ENCODE results near the gene DTNB.
"Not testable (repeated sequence)": the region's sequence is repeated elsewhere in the genome, so short reads cannot be mapped to it uniquely, and the experiment has no call there.

Gene DTNB

DNA sequence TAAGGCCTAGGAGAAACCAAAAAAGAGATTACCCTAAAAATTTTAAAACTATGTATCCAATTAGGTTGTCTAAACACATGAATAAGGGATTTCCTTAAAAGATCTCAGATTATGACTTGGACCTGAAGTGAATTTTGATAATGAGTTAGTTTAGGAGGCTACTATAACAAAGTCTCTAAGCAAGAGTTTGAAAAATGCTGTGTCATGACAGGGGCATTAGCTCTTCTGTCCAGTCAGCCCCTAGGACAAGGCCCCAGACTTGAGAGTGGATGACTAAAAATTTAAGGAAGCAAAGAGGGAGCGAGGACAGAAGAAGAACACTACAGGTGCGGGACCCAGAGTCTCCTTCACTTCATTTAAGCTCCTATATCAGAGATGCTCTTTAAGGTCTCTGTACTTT, 135.9 kb downstream of the DTNB start:
- DNase-seq = no peak

DNA sequence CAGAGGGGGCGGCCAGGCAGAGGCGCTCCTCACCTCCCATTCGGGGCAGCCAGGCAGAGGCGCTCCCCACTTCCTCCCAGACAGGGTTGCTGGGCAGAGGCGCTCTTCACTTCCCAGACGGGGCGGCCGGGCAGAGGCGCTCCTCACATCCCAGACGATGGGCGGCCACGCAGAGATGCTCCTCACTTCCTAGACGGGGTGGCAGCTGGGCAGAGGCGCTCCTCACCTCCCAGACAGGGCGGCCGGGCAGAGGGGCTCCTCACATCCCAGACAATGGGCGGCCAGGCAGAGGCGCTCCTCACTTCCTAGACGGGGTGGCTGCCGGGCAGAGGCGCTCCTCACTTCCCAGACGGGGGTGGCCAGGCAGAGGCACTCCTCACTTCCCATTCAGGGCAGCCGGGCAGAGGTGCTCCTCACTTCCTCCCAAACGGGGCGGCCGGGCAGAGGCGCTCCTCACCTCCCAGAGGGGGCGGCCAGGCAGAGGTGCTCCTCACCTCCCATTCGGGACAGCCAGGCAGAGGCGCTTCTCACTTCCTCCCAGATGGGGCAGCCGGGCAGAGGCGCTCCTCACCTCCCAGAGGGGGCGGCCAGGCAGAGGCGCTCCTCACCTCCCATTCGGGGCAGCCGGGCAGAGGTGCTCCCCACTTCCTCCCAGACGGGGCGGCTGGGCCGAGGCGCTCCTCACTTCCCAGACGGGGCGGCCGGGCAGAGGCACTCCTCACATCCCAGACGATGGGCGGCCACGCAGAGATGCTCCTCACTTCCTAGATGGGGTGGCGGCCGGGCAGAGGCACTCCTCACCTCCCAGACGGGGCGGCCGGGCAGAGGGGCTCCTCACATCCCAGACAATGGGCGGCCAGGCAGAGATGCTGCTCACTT, 137.7 kb downstream of the DTNB start:
- DNase-seq = not testable (repeated sequence)

DNA sequence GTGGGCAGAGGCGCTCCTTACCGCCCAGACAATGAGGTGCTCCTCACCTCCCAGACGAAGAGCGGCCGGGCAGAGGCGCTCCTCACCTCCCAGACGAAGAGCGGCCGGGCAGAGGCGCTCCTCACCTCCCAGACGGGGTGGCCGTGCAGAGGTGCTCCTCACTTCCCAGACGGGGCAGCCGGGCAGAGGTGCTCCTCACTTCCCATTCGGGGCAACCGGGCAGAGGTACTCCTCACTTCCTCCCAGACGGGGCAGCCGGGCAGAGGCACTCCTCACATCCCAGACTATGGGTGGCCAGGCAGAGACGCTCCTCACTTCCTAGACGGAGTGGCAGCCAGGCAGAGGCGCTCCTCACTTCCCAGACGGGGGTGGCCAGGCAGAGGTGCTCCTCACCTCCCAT, 138.4 kb downstream of the DTNB start:
- not testable (repeated sequence) for DNase-seq

DNA sequence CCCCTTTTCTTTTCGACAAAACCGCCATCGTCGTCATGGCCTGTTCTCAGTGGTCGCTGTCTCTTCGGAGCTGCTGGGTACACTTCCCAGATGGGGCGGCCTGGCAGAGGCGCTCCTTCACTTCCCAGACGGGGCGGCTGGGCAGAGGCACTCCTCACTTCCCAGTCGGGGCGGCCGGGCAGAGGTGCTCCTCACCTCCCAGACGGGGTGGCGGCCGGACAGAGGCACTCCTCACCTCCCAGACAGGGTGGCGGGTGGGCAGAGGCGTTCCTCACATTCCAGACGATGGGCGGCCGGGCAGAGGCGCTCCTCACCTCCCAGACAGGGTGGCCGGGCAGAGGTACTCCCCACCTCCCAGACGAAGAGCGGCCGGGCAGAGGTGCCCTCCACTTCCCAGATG, 138.9 kb downstream of the DTNB start:
- DNase-seq = no peak

DNA sequence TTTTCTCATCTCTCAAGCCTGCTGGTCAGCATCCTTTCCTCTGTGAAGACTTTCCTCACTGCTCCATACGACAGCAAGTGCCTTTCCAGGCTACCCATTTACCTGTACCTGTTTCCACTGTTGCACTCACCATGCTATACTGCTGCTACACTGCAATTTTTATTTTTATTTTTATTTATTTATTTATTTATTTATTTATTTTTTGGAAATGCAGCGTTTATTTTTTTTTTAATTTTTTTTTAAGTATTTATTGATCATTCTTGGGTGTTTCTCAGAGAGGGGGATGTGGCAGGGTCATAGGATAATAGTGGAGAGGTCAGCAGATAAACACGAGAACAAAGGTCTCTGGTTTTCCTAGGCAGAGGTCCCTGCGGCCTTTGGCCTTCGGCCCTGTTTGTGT, 139.6 kb downstream of the DTNB start:
- DNase-seq = not testable (repeated sequence)

DNA sequence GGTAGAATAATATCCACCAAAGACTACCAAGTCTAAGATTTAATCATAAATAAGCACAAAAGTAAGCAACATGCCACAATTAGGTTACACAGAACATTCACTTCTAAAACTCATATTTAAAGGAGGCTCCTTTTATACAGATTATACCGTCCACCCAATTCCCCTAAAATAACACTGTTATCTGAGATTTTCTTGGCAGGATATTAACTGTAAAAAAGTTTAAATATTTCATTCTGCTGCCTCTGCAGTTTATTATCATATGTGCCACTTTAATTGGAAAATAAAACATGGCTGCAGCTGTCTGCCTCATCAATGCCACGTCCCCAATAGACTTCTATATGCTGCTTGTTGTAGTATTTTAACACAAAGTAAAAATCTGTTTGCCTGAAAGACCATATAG, 140.9 kb downstream of the DTNB start:
- DNase-seq = no peak

DNA sequence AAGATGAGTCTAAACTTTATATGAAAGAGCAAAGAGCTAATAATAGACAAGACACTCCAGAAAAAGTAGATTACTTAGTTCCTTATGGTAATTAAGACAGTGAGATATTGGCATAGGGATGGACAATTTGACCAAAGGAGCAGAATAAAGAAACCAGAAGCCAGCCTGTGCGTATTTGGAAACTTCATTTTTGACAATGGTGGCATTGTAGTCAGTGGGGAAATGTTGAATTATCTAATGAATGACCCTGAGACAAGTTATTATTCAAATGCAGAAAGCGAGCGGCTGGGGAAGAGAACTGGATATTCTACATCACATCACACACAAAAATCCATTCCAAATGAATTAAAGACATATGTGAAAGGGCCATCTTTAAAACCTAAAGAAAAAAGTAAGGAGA, 144.3 kb downstream of the DTNB start:
- no peak for DNase-seq

DNA sequence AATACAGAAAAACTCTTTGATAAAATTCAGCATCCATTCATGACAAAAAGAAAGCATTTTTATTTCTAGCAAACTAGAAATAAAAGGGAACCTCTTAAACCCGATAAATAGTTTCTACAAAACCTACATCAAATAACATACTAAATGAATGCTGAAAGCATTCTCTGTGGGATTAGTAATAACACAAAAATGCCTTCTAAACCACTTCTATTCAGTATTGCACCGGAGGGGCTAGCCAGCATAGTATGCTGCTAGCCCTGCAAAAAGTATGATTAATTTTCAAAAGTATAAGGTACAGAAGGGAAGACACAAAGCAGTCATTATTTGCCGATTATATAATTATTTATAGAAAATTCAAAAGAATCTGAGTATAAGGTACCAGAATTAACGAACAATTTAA, 145.2 kb downstream of the DTNB start:
- no peak for DNase-seq

DNA sequence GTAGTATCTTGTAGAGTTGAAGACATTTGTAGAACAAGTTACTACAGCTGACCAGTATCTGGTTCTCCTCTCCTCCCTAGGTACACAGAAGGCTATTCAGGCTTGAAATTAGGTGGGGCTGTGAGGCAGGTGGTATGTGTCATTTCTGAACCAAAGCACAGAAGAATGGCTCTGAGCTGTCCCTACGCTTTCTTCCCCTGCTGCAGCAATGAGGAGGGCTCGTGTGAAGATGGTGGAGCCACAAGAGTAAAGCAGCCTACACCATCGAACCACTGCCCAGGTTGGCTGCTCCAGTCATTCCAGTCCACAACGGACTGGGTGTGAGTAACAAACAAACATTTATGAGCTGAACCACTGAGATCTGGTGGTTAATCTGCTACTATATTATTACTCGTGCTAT, 148.9 kb downstream of the DTNB start:
- no peak for DNase-seq

DNA sequence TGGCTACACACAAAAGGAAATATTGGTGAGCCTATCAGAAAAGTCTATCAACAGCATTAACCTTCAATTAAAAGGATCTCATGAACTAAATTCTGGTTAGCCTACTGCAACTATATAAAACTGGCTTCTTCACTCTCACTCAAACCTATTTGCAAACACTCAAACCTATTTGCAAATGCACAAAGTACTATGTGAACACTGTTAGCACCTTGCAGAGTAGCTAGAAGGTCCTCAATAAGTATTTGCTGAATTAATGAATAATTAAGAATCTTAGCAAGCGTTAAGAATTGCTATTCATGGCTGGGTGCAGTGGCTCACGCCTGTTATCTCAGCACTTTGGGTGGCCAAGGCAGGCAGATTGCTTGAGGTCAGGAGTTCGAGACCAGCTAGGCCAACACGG, 150.3 kb downstream of the DTNB start:
- DNase-seq = no peak

DNA sequence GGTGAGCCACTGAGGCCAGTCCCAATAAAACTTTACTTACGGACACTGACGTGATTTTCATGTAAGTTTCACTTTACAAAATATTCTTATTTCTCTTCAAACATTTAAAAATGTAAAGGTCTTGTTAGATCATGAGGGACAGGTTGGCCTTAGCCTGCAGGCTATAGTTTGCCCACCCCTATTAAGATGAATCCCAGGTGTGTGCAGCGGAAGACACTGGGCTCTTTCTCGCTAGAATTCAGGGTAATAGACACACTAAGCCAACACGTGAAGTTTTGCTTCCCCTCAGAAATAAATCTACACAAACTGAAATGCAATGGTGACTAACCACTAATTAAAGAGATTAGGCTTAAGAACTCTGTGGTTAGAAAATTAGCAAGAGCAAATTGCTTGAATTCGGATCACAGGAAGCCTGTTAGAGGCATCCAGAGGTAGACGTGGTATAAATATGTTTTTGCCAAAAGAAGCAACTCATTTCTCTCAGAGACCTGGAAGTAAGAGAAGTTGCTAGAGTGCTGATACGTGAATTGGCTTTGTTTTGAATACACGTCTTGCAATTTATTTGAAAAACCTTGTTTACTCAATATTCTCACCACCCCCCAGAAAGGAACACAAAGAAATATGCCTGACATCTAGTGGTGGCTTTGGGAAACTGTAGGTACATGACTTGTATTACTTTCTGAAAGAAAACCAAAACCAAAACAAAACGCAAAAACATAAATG, 151.6 kb downstream of the DTNB start:
- no peak for DNase-seq

DNA sequence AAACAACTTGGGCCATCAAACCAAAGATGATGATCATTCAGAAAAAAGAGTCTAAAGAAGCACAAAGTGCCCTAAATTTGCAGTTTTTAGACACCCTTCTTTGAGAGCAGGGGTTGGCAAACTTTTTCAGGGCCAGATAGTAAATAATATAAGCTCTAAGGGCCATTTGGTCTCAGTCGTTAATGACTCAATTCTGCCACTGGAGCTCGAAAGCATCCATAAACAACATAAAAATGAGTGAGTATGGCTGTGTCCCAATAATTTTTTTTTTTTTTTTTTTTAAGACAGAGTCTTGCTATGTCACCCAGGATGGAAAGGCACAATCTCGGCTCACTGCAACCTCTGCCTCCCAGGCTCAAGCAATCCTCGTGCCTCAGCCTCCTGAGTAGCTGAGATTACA, 152.3 kb downstream of the DTNB start:
- no peak for DNase-seq

DNA sequence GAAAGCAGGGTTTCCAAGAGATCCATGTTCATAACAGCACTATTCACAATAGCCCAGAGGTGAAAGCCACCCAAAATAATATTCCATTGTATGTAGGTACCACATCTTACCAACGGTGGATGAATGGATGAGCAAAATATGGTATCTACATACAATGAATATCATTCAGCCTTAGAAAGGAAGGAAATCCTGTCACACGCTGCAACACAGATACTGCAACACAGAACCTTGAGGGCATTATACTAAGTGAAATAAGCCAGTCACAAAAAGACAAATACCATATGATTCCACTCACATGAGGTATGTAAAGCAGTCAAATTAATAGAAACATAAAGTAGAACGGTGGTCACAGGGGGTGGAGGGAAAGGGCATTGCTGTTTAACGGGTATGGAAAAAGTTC, 155.7 kb downstream of the DTNB start:
- DNase-seq = no peak

DNA sequence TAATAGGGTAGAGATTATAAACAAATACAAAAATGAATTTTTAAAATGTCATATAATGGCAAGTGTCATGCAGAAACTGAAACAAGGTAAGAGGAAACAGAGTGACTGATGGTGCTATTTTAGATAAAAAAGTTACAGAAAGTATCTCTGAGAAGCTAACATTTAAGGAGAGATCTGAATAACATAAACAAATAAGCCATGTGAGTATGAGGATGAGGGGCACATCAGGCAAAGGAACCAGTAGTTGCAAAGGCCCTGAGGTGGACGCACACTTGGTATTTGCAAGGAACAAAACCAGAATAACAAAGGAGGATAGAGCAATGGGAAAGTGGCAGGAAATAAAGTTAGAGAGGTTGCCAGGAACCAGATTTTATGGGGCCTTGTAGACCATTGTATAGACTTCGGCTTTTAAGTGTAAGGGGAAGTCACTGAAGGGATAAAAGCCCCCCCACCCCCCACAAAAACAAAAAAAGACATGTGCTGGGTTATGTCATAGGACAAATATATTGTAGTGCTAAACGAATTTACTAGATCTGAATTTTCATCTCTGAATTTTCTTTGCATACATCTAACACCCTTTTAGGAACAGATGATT, 159.2 kb downstream of the DTNB start:
- DNase-seq = no peak

DNA sequence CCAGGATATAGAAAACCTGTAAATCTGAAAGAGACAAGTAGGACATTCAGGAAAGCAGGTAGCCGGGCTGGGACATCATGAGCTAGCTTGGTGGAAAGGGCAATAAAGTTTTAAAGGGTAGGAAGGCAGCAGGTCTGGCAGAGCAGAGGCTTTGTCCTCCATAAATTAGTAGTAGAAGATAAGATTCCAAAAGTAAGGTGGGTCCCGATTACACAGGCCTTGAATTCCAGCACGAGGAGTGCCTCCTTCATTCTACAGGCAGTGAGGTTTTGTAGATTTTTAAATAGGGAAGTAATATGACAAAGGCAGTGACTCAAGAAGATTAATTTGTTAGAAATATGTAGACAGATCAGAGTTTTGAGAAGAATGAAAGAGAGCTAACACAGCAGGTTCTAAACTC, 160.7 kb downstream of the DTNB start:
- no peak for DNase-seq

DNA sequence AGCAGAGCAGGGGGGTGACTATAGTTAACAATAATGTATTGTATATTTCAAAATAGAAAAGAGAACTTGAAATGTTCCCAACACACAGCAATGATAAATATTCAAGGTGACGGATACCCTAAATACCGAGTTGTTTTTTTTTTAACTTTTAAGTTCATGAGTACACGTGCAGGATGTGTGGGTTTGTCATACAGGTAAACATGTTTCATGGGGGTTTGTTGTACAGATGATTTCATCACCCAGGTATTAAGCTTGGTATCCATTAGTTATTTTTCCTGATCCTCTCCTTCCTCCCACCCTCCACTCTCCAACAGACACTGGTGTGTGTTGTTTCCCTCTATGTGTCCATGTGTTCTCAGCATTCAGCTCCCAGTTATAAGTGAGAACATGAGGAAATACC, 167.2 kb downstream of the DTNB start:
- no peak for DNase-seq

DNA sequence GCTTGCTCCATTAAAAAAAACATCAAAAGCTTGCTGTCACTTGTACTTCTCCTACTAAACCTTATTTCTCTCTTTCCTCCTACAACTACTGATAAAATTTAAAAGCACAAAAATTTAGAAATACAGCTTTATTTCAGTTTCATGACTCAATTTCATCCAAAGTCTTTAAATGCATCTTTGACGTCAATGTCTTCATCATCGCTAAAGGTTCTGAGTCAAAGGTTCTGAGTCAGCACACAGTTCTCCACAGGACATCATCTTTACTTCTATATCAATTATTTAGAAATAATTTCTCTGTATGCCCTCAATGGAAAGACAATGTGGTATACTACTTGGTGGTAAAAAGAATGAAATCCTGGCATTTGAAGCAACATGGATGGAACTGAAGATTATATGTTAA, 167.8 kb downstream of the DTNB start:
- no peak for DNase-seq

DNA sequence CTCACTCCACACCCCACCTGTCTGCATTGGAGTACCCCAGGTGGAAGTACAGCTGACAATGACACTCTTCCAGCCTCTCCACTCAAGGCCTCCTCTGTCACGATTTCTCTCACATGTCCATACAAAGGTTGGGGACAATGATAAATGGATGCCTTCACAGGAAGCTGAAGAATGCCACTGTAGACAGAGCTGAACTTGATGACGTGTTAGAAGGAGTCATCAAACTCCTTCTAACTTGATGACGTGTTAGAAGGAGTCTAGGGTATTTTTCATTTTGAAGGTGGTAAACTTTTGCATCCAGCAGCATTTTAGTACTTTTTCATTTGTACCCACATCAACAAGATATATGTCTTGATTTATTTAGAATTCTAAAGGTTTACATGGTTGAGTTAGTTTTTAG, 168.2 kb downstream of the DTNB start:
- no peak for DNase-seq

DNA sequence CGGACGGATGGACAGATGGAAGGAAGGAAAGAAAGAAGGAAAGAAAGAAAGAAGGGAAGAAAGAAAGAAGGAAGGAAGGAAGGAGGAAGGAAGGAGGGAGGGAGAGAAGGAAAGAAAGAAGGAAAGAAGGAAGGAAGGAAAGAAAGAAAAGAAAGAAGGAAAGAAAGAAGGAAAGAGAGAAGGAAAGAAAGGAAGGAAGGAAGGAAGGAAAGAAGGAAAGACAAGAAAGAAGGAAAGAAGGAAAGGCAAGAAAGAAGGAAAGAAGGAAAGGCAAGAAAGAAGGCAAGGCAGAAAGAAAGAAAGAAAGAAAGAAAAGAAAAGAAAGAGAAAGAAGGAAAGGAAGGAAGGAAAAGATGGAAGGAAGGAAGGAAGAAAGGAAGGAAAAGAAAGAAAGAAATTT, 169.1 kb downstream of the DTNB start:
- no peak for DNase-seq

DNA sequence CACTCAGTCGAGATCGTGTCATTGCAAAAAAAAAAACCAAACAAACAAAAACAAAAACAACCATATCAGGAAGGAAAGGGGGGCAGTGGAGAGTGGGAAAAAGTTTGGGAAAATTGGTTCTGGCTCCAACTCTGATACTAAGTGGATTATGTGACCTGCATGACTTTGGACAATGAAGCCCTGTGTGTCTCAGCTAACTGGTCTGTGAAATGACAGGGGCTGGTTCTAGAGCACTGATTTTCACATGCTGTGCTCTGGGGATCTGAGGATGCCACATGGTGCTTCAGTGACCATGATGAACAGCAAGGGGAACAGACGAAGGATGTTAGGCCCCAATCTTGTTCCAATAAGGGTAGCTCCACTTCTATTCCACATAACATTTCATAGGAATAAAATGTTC, 174.2 kb downstream of the DTNB start:
- no peak for DNase-seq

DNA sequence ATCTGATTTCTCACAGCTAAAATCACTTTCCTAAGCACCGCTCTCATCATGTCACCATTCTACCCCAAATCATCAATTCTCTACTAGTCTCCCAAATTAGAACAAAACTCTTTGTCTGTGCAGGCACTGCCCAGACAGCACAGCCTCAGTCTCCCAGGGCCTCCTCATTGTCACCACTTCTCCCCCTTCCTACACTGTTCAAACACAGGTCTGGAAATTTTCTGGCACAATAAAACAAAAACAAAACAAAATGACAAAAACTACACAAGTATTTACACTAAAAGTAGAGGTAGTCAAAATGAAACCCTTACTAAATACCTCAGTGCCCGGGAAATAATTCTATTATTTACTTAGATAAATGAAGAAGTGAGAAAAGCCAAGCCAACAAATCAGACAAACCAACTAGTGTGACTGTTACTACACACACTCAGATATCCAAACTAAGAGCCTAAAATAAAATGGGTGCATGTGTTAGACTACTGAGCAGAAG, 175.4 kb downstream of the DTNB start:
- DNase-seq = no peak

DNA sequence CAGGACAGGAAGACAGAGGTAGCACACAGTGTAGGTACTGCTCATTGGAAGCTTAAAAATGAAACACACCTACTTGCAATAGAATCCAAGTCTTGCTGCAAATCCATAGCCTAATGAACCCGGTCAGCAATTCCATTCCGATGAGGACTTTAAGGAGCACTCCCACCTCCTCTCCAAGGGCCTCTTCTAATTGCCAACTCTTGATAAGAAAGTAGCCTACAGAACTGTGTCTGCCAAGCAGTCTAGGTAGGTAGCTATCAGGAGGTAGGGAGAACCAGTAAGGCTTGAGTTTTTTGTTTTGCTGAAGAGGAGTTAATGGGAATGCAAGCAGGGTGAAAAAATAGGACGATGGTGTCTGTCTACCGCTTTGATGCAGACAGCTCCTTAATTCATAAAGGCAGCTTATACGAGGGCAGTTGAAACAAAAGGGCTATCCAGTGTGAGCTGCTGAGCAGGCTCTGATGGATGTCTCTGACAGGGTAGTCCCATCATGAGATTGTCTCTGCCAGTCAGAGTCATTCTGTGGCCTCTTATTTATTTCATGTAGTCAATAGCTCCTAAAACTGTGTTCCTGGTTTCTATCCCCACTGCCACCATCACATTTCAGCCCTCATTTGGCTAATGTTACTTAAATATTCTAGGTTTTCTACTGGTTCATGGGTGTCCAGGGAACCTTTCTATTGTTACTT, 176.0 kb downstream of the DTNB start:
- no peak for DNase-seq

DNA sequence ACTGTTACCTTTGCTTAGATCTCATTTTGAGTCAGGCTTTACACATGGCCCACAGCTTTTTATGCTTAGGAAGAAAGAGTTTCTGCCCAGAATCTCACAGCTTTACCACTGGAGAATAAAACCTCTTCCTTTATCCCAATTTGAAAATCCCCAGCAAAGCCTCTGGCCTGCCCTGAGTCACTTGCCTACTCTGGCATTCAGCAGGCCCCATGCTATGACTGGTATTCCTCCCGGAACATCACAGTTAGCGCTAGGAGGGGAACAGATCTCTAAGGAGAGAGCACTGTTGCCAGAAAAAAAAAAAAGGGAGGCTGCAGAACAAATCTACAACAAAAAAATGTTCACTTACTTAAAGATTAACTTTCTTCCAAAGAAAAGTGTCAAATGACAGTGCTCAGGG, 178.8 kb downstream of the DTNB start:
- no peak for DNase-seq
